Activated CD8-positive, alpha-beta T cell treated with anti-CD3 and anti-CD28 coated beads for 36 hours (primary cell): Measurements from ENCODE around the gene TRDN. TPM values are rescaled to one million over a fixed set of nuclear protein-coding genes. Genes with fewer than 3 reads are reported as not detected.

Experiments
- ATAC-seq: fragments of 200-7000 bp; cut with Tn5 transposase; one replicate; pipeline ENCODE4 v1.10.0; 2021; ENCODE audit warnings: mild to moderate bottlenecking, moderate library complexity
- CTCF ChIA-PET: fragments of 350-600 bp; sonication (Branson Sonifier 250); formaldehyde crosslinking; loops from one replicate; lab custom pipeline; 2021; ENCODE audit warnings: antibody characterized with exemption; lab: Charles Lee
- POLR2A ChIA-PET: fragments of 350-600 bp; sonication (Branson Sonifier 250); formaldehyde crosslinking; loops from one replicate; lab custom pipeline; 2021; ENCODE audit warnings: antibody characterized with exemption; lab: Charles Lee
- DNase-seq: peaks from one replicate; pipeline ENCODE4 v3.0.0-alpha.2; 2020
- H3K27ac Mint-ChIP-seq: one replicate; pipeline ENCODE4 v1.8.0; 2021; ENCODE audit warnings: mild to moderate bottlenecking, mixed read lengths
- H3K27me3 Mint-ChIP-seq: one replicate; pipeline ENCODE4 v1.8.0; 2021; ENCODE audit warnings: mixed read lengths
- H3K36me3 Mint-ChIP-seq: one replicate; pipeline ENCODE4 v1.8.0; 2021; ENCODE audit warnings: low read depth, mixed read lengths
- H3K4me1 Mint-ChIP-seq: one replicate; pipeline ENCODE4 v1.8.0; 2021; ENCODE audit warnings: low read depth, mixed read lengths
- H3K4me3 Mint-ChIP-seq: one replicate; pipeline ENCODE4 v1.8.0; 2021; ENCODE audit warnings: mild to moderate bottlenecking, moderate library complexity, mixed read lengths
- H3K9me3 Mint-ChIP-seq: one replicate; pipeline ENCODE4 v1.8.0; 2021; ENCODE audit warnings: mixed read lengths
- intact Hi-C: fragments of 100-400 bp; cut with micrococcal nuclease; formaldehyde crosslinking; loops from one replicate; pipeline ENCODE4 v1.10.0; 2022
- total RNA-seq, 2 experiments: library from RNA; stranded (reverse); gene quantifications; one replicate each; pipeline ENCODE4 v1.2.3, GENCODE V29; 2021
- TF ChIP-seq, protein P1 (sequence below): fragments of 200-600 bp; IDR thresholded peaks from one replicate; pipeline ENCODE4 v1.8.0; 2022; ENCODE audit warnings: antibody characterized with exemption, mild to moderate bottlenecking

Gene TRDN
- total RNA-seq, 2 experiments from 2014 or later = not detected

GRCh38 chr6:123551939-123552707 lies 84.6 kb downstream of the TRDN start:
- POLR2A ChIA-PET = no interaction called here
- intact Hi-C loops = no loop called here
- no peaks in the 10 kb centered on the region for H3K4me1 Mint-ChIP-seq
- ATAC-seq (no peak), DNase-seq (no peak)
- H3K27ac Mint-ChIP-seq = no peak overlapping the region
- H3K9me3 Mint-ChIP-seq = no peaks in the 10 kb centered on the region
- H3K36me3 Mint-ChIP-seq = no peaks in the 10 kb centered on the region
- TF ChIP-seq, protein P1, sequence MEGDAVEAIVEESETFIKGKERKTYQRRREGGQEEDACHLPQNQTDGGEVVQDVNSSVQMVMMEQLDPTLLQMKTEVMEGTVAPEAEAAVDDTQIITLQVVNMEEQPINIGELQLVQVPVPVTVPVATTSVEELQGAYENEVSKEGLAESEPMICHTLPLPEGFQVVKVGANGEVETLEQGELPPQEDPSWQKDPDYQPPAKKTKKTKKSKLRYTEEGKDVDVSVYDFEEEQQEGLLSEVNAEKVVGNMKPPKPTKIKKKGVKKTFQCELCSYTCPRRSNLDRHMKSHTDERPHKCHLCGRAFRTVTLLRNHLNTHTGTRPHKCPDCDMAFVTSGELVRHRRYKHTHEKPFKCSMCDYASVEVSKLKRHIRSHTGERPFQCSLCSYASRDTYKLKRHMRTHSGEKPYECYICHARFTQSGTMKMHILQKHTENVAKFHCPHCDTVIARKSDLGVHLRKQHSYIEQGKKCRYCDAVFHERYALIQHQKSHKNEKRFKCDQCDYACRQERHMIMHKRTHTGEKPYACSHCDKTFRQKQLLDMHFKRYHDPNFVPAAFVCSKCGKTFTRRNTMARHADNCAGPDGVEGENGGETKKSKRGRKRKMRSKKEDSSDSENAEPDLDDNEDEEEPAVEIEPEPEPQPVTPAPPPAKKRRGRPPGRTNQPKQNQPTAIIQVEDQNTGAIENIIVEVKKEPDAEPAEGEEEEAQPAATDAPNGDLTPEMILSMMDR = no peak
- CTCF ChIA-PET = no interaction called here
- no peak overlapping the region for H3K4me3 Mint-ChIP-seq
- no peaks in the 10 kb centered on the region for H3K27me3 Mint-ChIP-seq

DNA sequence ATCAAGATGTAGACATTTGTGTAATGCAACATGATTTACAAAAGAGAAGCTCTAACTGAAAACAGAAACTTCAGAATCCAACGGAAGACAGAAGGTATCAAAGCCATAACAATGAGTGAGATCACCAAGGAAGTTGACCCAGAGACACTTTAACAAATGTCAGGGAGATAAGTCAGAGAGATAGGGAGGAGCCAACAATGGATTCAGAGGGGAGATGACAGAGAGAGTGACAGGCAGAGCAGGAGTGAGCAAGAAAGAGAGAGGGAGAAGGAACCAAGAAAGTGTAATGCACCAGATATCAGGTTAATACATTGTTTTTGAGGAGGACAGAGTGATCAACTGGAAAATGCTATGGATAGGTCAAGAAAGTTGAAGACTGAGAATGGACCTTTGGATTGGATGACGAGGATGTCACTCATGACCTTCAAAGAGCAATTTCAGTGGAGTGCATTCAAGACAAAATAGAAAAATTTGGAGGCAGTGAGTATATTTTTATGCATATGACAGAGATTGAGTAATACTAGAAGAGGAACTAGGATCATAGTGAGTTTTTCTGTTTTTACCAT lies 86.6 kb downstream of the TRDN start:
- intact Hi-C loops = no loop called here
- ChIA-PET POLR2A (no interaction called here), CTCF (no interaction called here)
- Mint-ChIP-seq H3K27ac (no peak overlapping the region), H3K36me3 (no peaks in the 10 kb centered on the region), H3K27me3 (no peaks in the 10 kb centered on the region), H3K9me3 (no peaks in the 10 kb centered on the region), H3K4me1 (no peaks in the 10 kb centered on the region), H3K4me3 (no peak overlapping the region)
- TF ChIP-seq, protein P1 = no peak
- DNase-seq (no peak), ATAC-seq (no peak)

DNA sequence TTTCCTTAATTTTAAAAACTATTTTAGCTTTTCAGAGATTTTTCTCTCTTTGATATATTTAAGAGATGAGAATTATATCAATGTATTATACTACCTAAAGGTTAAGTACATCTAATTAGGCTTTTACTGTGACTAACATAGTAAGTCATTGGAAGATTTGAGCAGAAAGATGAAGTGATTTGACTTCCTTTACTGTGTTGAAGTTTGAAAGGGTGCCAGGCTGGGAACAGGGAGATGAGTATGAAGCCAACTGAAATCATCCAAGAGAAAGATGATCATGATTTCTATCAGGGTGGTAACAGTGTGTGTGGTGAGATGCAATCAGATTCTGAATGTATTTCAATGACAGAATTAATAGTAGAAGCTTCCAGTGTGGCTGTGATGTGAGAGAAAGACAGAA lies 87.3 kb downstream of the TRDN start:
- no peak overlapping the region for H3K4me3 Mint-ChIP-seq
- POLR2A ChIA-PET = no interaction called here
- CTCF ChIA-PET = no interaction called here
- ATAC-seq = no peak
- DNase-seq = no peak
- H3K9me3 Mint-ChIP-seq = no peaks in the 10 kb centered on the region
- H3K36me3 Mint-ChIP-seq = no peaks in the 10 kb centered on the region
- intact Hi-C loops = no loop called here
- TF ChIP-seq, protein P1 = no peak
- H3K27me3 Mint-ChIP-seq = no peaks in the 10 kb centered on the region
- H3K27ac Mint-ChIP-seq = no peak overlapping the region
- no peaks in the 10 kb centered on the region for H3K4me1 Mint-ChIP-seq

DNA sequence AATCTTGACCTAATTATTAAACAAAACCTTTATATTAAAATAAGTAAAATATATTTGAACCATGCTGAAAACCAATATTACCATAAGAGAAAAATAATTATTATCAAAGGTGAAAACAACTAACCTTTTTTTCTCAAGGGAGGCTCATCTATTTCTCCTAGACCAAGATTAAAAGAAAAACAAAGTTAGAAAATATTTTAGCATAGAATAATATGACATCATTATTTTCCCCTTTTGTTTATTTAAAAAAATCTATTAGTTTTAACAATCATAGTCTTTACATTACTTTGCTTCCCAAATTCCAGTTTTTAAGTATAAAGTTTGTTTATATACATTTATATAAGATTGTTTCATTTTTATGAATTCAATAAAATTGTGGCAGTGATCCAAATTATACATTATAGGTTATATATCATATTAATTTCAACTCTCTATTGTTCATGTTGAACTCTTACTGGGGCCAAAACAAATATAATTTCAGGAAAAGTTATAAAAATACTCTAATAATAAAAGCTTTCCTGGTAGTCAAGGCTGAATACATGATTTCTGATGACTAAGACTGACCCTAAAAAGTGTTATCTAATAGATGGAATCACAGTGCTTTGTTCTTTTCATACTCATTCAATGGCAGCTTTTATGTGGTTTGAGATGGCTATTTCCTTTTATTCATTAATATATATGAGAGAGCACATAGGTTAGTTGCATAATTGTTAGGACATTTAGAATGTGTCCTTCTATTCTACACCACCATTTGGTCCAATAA lies 89.4 kb downstream of the TRDN start:
- CTCF ChIA-PET = no interaction called here
- TF ChIP-seq, protein P1 = no peak
- H3K4me3 Mint-ChIP-seq = no peak overlapping the region

GRCh38 chr6:123546537-123546936 lies 90.2 kb downstream of the TRDN start:
- Mint-ChIP-seq H3K27me3 (no peaks in the 10 kb centered on the region), H3K36me3 (no peaks in the 10 kb centered on the region), H3K27ac (no peak overlapping the region), H3K4me1 (no peaks in the 10 kb centered on the region), H3K9me3 (no peaks in the 10 kb centered on the region), H3K4me3 (no peak overlapping the region)
- ATAC-seq (no peak), DNase-seq (no peak)
- ChIA-PET POLR2A (no interaction called here), CTCF (no interaction called here)
- TF ChIP-seq, protein P1 = no peak
- intact Hi-C loops = no loop called here

More for the DNA sequence above, 89.4 kb downstream of the TRDN start:
- intact Hi-C loops = no loop called here
- Mint-ChIP-seq H3K9me3 (no peaks in the 10 kb centered on the region), H3K4me1 (no peaks in the 10 kb centered on the region), H3K27ac (no peak overlapping the region), H3K36me3 (no peaks in the 10 kb centered on the region), H3K27me3 (no peaks in the 10 kb centered on the region)
- POLR2A ChIA-PET = no interaction called here
- ATAC-seq (no peak), DNase-seq (no peak)
